OCI-LY7 (cell line): ENCODE measurements around the gene KRR1.

Source experiments
- CTCF ChIP-seq: fragments of 200-600 bp; sonication (generic); conservative IDR thresholded peaks from 2 replicates; pipeline ENCODE4 v1.5.1; 2014; ENCODE audit warnings: mild to moderate bottlenecking, antibody characterized with exemption, low read length, moderate library complexity, mixed read lengths
- EZH2phosphoT487 ChIP-seq: fragments of 200-600 bp; sonication (generic); IDR thresholded peaks from 2 replicates; pipeline ENCODE4 v1.6.1; 2018; ENCODE audit warnings: low read depth, borderline replicate concordance, mild to moderate bottlenecking, mixed run types, antibody characterized with exemption, low read length, moderate library complexity, mixed read lengths

DNA sequence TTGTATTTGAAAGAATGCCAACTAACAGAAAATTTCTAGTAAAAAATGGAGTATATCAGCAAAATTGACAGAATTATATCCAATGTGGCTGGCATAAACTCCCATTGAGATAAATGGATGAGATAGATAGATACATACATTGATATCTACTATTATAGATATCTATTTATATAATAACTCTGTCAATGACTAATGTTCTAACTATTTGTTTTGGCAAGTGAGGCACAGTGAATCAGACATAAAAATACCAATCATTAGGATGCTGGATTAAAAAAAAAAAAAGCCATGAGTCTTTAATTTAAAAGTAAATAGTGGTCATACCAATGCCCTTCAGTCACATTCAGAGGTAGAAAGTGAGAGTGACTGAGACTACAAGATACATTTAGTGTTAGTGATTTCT lies 64.6 kb downstream of the KRR1 start:
- TF ChIP-seq CTCF (no peak), EZH2phosphoT487 (no peak)
